Central memory CD4-positive, alpha-beta T cell (primary cell): ENCODE data around the gene TMEM237.

Experiments used
- DNase-seq: peaks from one replicate; pipeline ENCODE4 v3.0.0; 2022

TMEM237 gene

GRCh38 chr2:201642086-201642578 lies 1.2 kb downstream of the TMEM237 start:
- no peak for DNase-seq

DNA sequence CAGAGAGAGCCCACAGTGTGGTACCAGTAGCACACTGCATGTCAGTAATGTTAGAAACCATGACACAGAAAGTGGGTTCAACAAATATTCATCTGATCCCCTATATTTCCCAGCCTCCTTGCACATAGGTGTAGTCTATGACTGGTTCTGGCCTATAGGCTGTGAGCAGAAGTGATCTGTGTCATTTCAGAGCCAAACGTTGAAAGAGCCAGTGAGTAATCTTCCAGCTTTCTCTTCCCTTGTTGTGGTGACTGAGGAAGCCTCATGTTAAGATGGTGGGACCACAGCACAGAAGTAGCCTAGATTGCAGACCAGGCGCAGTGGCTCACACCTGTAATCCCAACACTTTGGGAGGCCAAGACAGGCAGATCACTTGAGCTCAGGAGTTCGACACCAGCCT lies 4.1 kb downstream of the TMEM237 start:
- DNase-seq: no peak

- DNase-seq: no peak
Measured at GRCh38 chr2:201638326-201638725, 5.0 kb downstream of the TMEM237 start.

- no peak for DNase-seq
Measured at GRCh38 chr2:201633661-201634249, 9.5 kb downstream of the TMEM237 start.

GRCh38 chr2:201631041-201631440 lies 12.3 kb downstream of the TMEM237 start:
- no peak for DNase-seq

GRCh38 chr2:201630577-201630976 lies 12.7 kb downstream of the TMEM237 start:
- no peak for DNase-seq

GRCh38 chr2:201628545-201628944 lies 14.8 kb downstream of the TMEM237 start:
- DNase-seq: no peak

- no peak for DNase-seq
Measured at GRCh38 chr2:201622306-201622970, 20.9 kb downstream of the TMEM237 start.

DNA sequence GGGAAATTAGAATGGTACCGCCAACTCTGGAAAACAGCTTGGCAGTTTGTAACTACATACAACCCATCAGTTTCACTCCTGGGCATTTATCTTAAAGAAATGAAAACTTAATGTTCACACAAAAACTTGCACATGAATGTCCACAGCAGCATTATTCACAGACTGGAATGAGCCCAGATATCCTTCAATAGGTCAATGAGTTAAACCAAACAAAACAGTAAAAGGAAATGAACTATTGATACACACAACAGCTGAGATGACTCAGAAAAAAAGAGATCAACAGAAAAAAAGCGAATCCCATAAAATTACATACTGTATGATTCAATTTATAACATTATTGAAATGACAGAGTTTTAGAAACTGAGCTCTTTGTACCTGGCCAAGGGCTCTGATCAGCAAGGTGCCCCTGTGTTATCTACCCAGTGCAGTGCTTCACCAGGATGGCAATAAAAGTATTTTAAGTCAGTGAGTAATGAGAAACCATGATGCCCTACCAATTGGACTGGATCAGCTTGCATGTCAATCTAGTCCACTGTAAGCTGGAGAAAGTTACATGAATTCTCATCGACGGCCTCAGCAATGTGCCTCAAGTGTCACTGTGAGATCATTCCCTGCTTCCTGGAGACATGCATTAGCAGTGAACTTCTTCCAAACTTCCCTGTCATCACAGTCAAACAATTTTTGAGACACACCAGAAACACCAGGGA lies 21.9 kb downstream of the TMEM237 start:
- DNase-seq: no peak

DNA sequence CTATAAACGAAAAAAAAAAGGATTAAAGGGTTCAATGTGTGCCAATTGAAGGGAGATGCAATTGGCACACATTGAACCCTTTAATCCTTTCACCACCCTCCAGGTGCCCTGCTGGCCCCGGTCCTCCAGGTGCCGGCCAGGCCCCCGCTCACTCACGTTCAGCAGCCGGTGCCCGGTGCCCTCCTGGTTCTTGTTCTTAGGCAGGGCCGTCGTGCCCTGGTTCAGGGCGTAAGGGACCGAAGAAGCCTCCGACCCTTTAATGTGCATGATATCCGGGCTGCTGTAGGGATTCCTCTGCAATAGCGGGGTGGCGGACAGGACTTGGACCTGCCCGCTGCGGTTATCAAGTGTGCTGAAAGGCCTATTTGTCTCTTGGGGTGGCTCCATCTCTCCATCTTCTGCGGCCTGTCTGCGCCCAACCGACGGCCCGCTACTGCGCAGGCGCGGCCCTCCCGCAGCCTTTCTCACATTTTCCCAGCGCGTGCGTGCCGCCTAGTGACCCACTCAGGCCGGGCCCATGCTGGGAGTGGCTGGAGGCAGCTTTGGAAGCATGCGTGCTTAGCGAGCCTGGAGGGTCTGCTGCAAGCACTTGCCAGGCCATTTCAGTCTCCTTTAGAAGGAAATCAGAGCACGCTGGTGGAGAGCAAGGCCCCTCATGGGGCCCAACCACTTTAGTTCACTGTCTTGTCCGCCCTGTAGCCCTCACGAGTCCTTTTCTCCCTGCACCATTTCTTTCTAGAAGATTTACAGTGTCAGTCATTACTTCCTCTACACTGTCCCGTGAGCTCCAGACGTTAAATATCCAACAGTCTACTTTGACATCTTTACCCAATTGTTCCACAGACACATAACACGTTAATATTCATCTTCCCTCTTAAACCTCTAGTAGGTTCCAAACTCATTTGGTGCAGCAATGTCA lies 24.3 kb downstream of the TMEM237 start:
- DNase-seq: no peak

GRCh38 chr2:201608021-201608420 lies 35.3 kb downstream of the TMEM237 start:
- no peak for DNase-seq

DNA sequence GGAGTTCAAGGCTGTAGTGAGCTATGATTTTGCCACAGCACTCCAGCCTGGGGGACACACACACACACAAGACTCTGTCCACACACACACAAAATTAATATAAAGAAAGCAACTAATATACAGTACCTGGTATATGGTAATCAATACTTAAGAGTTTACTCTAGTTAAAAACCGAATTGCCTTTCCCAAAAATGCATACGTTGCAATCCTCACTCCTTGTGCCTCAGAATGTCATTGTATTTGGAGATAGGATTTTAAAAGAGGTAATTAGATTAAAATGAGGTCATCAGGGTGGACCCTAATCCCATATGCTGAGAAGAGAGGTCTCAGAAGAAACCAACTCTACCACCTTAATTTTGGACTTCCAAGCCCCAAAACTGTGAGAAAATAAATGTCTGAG lies 35.7 kb downstream of the TMEM237 start:
- DNase-seq: no peak

DNA sequence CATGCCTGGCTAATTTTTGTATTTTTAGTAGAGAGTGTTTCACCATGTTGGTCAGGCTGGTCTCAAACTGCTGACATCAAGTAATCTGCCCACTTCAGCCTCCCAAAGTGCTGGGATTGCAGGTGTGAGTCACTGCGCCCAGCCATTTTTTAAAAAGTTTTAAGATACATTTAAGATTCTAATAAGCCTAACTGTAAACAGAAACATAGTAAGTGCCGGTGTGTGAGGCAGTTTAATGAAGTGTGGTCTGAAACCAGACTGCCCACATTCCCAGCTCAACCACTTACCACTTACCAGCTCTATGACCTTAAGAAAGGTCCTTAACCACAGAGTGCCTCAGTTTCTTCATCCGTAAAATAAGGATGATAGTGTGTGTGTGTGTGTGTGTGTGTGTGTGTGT lies 42.4 kb downstream of the TMEM237 start:
- DNase-seq: no peak

GRCh38 chr2:201597397-201597796 lies 45.9 kb downstream of the TMEM237 start:
- DNase-seq: no peak

DNA sequence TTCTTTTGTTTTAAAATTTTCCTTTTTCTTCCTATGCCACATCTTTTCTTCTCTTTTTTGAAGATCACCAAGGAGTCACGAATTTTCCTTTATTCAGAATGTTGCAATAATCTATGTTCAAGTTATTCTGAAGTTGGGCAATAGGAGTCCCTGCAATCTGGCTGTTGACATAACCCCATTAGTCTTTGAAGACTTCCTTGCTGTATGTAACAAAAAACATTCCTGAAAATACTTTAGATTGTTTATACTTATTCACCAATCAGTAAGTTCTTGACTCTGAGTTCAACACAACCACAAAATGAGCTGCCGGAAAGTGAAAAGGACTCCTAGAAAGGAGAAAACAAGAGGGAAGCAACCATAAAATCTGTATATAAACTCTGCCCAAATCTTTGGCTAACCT lies 62.8 kb downstream of the TMEM237 start:
- no peak for DNase-seq

GRCh38 chr2:201579536-201579935 lies 63.8 kb downstream of the TMEM237 start:
- no peak for DNase-seq

GRCh38 chr2:201575971-201576370 lies 67.3 kb downstream of the TMEM237 start:
- DNase-seq: no peak

DNA sequence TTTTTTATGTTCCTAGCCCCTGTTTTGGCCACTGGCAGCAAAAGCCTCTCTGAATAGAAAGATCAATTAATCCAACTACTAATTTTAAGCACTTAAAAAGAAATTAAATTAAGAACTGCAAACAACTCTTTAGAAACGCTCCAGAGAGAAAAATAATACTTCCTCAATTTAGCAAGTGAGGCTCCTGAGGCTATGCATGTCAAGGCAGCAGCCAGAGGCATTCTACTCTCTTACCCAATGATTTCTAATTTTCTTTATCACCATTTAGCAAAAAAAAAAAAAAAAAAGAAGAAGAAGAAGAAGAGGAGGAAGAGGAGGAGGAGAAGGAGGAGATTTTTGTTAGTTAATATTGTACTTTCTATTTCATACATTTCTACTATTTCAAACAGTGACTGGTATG lies 68.5 kb downstream of the TMEM237 start:
- no peak for DNase-seq

DNA sequence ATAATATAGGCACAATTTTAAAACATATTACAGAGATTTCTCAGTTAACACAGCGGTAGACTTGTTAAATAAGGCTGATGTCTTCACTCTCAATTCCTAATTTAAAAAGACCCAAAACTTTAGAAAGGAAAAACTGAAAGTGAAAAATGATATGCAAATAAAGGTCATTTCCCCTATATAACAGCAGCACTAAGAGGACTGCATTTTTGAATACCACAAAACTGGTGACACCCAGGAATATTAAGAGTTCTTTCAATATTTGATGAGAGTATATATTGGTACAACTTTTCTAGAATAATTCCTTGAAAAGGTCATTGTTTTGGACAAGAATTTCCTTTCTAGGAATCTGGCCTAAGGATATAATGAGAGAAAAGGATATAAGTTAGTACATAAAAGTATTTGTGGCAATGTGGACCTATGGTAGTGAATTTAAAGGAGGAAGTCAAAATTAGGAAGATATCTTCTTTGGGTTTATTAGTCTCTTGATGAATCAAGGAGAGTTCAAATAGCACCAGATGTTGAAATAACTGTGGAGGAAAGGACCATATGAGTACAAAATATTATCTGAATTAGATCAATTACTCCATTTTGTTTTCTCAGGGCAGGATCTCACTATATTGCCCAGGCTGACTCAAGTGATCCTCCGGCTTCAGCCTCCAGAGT lies 70.3 kb downstream of the TMEM237 start:
- no peak for DNase-seq
